ENCODE results near the gene CXCR2. TPM values are rescaled to one million over a fixed set of nuclear protein-coding genes. Genes with fewer than 3 reads are reported as not detected.

CXCR2 gene
- total RNA-seq, 1 experiment from 2014 or later = not detected

DNA sequence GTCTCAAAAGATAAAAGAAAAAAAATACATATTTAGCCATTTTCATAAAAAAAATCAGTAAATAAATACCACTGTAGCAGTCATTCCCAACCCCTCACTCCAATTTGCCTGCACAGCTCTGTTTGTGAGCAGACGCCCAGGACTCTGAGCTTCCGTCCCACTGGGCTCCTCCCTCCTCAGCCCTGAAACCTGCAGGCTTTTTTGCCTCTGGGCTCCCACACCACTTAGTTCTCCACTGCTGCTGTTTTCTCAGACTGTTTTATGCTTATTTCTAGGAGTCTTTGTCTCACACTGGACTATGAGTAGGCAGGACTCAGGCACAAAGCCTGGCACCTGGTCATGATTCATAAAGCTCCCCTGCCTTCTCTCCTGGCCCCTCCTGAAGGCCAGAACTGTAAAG lies 47.0 kb downstream of the CXCR2 start:
- TF ChIP-seq EZH2phosphoT487 (IDR thresholded peaks at IDR 0.05; ENCODE audit: borderline replicate concordance, low read length) (no peak), EZH2 (IDR thresholded peaks at IDR 0.05; ENCODE audit: low read length, unreplicated experiment) (no peak)
- TF ChIP-seq, protein P1, sequence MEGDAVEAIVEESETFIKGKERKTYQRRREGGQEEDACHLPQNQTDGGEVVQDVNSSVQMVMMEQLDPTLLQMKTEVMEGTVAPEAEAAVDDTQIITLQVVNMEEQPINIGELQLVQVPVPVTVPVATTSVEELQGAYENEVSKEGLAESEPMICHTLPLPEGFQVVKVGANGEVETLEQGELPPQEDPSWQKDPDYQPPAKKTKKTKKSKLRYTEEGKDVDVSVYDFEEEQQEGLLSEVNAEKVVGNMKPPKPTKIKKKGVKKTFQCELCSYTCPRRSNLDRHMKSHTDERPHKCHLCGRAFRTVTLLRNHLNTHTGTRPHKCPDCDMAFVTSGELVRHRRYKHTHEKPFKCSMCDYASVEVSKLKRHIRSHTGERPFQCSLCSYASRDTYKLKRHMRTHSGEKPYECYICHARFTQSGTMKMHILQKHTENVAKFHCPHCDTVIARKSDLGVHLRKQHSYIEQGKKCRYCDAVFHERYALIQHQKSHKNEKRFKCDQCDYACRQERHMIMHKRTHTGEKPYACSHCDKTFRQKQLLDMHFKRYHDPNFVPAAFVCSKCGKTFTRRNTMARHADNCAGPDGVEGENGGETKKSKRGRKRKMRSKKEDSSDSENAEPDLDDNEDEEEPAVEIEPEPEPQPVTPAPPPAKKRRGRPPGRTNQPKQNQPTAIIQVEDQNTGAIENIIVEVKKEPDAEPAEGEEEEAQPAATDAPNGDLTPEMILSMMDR (conservative IDR thresholded peaks at IDR 0.05; ENCODE audit: low read depth, low read length) = no peak
- no peak for DNase-seq
- Histone ChIP-seq H3K27me3 (ENCODE audit: low read length) (no peaks in the 10 kb centered on the region), H3K4me2 (ENCODE audit: low read length) (no peak overlapping the region), H3K4me1 (ENCODE audit: insufficient read depth, low read length) (no peaks in the 10 kb centered on the region), H3K4me3 (ENCODE audit: low read length) (no peak overlapping the region), H3F3A (ENCODE audit: low read length, unreplicated experiment) (no peaks in the 10 kb centered on the region), H3K9ac (ENCODE audit: low read length) (no peak overlapping the region), H3K9me3 (ENCODE audit: low read length) (no peaks in the 10 kb centered on the region), H3K9me2 (replicated peaks; ENCODE audit: low read length) (no peaks in the 10 kb centered on the region), H3K36me3 (ENCODE audit: low read depth, low read length) (no peaks in the 10 kb centered on the region), H3K27ac (ENCODE audit: low read length) (no peak overlapping the region), H4K20me1 (ENCODE audit: low read length) (no peaks in the 10 kb centered on the region), H3K79me2 (ENCODE audit: low read length) (no peaks in the 10 kb centered on the region), H2AFZ (ENCODE audit: low read length) (no peak overlapping the region)
- ChIA-PET CTCF (interaction anchor here (0.6 kb wide), 1 partner anchor 1674 kb away, joined by 4 read pairs; the partner anchor contains the start of gene RPL37A), POLR2A (ENCODE audit: unreplicated experiment) (no interaction called here)
- ATAC-seq = no peak
- intact Hi-C loops (cut with micrococcal nuclease) = no loop called here
- no TSS peak for BruUV-seq (replicated peaks)

DNA sequence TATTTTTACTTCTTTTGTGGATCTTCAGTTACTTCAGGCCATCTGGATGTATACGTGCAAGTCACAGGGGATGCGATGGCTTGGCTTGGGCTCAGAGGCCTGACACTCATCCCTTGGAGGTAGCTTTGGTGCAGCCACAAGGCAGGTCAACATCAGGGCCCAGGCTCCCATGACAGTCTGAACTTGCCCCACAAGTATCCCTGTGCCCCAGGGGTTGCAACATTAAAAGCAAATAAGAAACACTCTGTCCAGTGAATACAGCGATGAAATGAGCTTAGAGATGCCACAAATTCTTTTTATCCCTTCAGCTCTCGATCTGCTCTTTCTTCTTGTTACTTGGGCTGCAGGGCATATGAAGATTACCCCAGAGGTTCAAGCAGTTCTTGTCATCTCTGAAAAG lies 54.0 kb downstream of the CXCR2 start:
- no peak overlapping the region for H2AFZ ChIP-seq (ENCODE audit: low read length)
- H4K20me1 ChIP-seq (ENCODE audit: low read length) = no peaks in the 10 kb centered on the region
- no peak overlapping the region for H3K4me3 ChIP-seq (ENCODE audit: low read length)
- H3F3A ChIP-seq (ENCODE audit: low read length, unreplicated experiment) = no peaks in the 10 kb centered on the region
- H3K4me1 ChIP-seq (ENCODE audit: insufficient read depth, low read length) = no peaks in the 10 kb centered on the region
- H3K4me2 ChIP-seq (ENCODE audit: low read length) = no peak overlapping the region
- no peak for ATAC-seq
- peaks cover 8% of the 10 kb centered on the region for H3K27me3 ChIP-seq (ENCODE audit: low read length)
- ChIA-PET POLR2A (ENCODE audit: unreplicated experiment) (no interaction called here), CTCF (no interaction called here)
- no peak for DNase-seq
- no peaks in the 10 kb centered on the region for H3K9me2 ChIP-seq (replicated peaks; ENCODE audit: low read length)
- H3K79me2 ChIP-seq (ENCODE audit: low read length) = no peaks in the 10 kb centered on the region
- intact Hi-C loops (cut with micrococcal nuclease) = loop anchor here (10.0 kb wide), 1 partner anchor 175 kb away; the partner anchor contains the start of gene CATIP
- H3K9me3 ChIP-seq (ENCODE audit: low read length) = no peaks in the 10 kb centered on the region
- H3K36me3 ChIP-seq (ENCODE audit: low read depth, low read length) = no peaks in the 10 kb centered on the region
- no peak overlapping the region for H3K27ac ChIP-seq (ENCODE audit: low read length)
- BruUV-seq (replicated peaks) = no TSS peak
- no peak overlapping the region for H3K9ac ChIP-seq (ENCODE audit: low read length)
- TF ChIP-seq EZH2 (IDR thresholded peaks at IDR 0.05; ENCODE audit: low read length, unreplicated experiment) (no peak), EZH2phosphoT487 (IDR thresholded peaks at IDR 0.05; ENCODE audit: borderline replicate concordance, low read length) (no peak)
- TF ChIP-seq, protein P1 (conservative IDR thresholded peaks at IDR 0.05; ENCODE audit: low read depth, low read length) = no peak

DNA sequence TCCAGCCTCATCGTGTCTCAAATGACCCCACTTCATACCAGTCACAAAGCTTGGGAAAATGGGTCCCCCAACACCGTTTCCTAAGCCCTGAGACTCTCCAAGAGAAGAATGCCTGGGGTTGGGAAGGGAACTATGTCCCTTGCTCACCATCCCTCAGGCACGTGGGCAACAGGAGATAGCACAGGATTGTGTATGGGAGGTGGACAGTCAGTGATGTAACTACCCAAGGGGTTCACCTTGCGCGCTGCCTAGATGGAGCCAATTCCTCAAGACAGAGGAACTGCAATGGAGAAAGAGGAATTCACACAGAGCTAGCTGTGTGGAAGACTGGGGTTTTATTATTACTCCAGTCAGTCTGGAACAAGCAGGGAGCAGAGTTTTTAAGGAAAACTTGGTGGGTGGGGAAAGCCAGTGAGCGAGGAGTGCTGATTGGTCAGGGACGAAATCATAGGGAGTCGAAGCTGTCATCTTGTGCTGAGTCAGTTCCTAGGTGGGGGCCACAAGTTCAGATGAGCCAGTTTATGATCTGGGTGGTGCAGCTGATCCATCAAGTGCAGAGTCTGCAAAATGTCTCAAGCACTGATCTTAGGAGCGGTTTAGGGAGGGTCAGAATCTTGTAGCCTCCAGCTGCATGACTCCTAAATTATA lies 54.8 kb downstream of the CXCR2 start:
- Histone ChIP-seq H3K4me1 (ENCODE audit: insufficient read depth, low read length) (no peaks in the 10 kb centered on the region), H3K9ac (ENCODE audit: low read length) (no peak overlapping the region), H3K27me3 (ENCODE audit: low read length) (peaks cover 8% of the 10 kb centered on the region), H3F3A (ENCODE audit: low read length, unreplicated experiment) (no peaks in the 10 kb centered on the region), H2AFZ (ENCODE audit: low read length) (no peak overlapping the region), H3K27ac (ENCODE audit: low read length) (no peak overlapping the region), H3K9me2 (replicated peaks; ENCODE audit: low read length) (no peaks in the 10 kb centered on the region), H4K20me1 (ENCODE audit: low read length) (no peaks in the 10 kb centered on the region), H3K9me3 (ENCODE audit: low read length) (no peaks in the 10 kb centered on the region), H3K4me2 (ENCODE audit: low read length) (no peak overlapping the region), H3K79me2 (ENCODE audit: low read length) (no peaks in the 10 kb centered on the region), H3K36me3 (ENCODE audit: low read depth, low read length) (no peaks in the 10 kb centered on the region), H3K4me3 (ENCODE audit: low read length) (no peak overlapping the region)
- intact Hi-C loops (cut with micrococcal nuclease) = loop anchor here (10.0 kb wide), 1 partner anchor 174 kb away; the partner anchor contains the start of gene CATIP
- no peak for TF ChIP-seq EZH2 (IDR thresholded peaks at IDR 0.05; ENCODE audit: low read length, unreplicated experiment)
- TF ChIP-seq, protein P1 (conservative IDR thresholded peaks at IDR 0.05; ENCODE audit: low read depth, low read length) = no peak
- ATAC-seq (no peak), DNase-seq (no peak)
- CTCF ChIA-PET = no interaction called here
- POLR2A ChIA-PET (ENCODE audit: unreplicated experiment) = no interaction called here
- no TSS peak for BruUV-seq (replicated peaks)

Data from PC-3 (cell line).